ENCODE results near the gene STUM.

STUM gene

GRCh38 chr1:226542623-226543103 lies 5.9 kb upstream of the STUM start:
- DNase-seq (ENCODE audit: low read depth): no peak
- TF ChIP-seq CTCF (IDR thresholded peaks at IDR 0.05; ENCODE audit: control insufficient read depth, extremely low read depth, insufficient read depth): no peak
- H3K4me3 ChIP-seq (ENCODE audit: low read depth, low read length): no peak overlapping the region

DNA sequence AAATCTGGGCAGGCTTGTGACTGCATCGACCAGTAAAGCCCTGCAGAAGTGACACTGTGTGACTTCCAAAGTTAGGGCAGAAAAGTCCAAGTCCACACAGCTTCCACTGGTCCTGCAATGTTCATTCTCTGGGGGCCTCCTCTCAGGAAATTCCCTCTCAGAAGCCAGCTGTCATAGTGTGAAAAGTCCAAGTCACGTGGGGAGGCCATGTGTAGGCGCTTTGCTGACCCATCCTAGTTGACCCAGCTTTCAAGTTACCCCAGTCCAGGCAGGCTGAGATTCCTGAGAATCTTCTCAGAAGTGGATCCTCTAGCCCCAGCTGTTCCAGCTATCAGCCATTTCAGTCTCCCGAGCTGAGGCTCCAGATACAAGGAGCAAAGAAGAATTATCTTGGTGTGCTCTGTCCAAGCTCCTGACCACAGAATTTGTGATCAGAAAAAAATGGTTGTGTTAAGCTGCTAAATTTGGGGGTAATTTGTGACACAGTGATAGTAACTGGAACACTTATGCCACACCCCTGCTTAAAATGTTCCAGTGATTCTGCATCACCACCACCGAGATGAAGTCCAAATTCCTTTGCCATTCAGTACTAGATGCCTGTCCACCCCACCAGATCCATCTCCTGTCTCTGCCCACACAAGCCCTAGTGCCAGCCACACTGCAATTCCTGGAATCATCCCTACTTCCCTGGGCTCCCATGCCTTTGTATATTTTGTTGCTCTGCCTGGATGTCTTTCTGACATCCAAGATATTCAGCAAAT lies 2.5 kb upstream of the STUM start:
- no peak overlapping the region for H3K4me3 ChIP-seq (ENCODE audit: low read depth, low read length)
- TF ChIP-seq CTCF (IDR thresholded peaks at IDR 0.05; ENCODE audit: control insufficient read depth, extremely low read depth, insufficient read depth): no peak
- DNase-seq (ENCODE audit: low read depth): no peak

- H3K4me3 ChIP-seq (ENCODE audit: low read depth, low read length): no peak overlapping the region
- no peak for TF ChIP-seq CTCF (IDR thresholded peaks at IDR 0.05; ENCODE audit: control insufficient read depth, extremely low read depth, insufficient read depth)
- no peak for DNase-seq (ENCODE audit: low read depth)
Measured at GRCh38 chr1:226546926-226547325, 1.6 kb upstream of the STUM start.

DNA sequence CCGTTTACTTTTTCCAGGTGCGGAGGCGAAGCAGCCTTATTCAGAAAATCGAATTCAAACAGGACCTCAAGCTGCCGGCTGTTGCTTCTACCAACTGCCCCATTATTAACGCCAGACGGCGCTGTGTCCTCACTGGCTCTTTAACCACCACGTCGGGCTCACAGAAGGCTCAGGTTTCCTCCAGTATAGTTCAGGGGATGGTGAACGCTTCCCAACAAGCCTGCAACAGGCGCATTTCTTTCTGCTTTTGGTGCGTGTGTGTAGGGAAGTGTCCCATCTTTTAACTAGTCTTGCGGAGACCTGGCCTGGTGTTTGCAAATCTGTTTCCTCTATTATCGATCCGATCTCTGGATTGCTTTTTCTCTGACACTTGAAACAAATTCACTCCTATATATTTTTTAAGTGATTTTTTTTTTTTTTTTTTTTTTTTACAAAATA lies 791 bp upstream of the STUM start:
- peak; percentile 82 for DNase-seq (ENCODE audit: low read depth)
- peak; percentile 97 for TF ChIP-seq CTCF (IDR thresholded peaks at IDR 0.05; ENCODE audit: control insufficient read depth, extremely low read depth, insufficient read depth)
- H3K4me3 ChIP-seq (ENCODE audit: low read depth, low read length): no peak overlapping the region

- peak overlapping the region; percentile 46 for H3K4me3 ChIP-seq (ENCODE audit: low read depth, low read length)
- DNase-seq (ENCODE audit: low read depth): no peak
- TF ChIP-seq CTCF (IDR thresholded peaks at IDR 0.05; ENCODE audit: control insufficient read depth, extremely low read depth, insufficient read depth): no peak
Measured at GRCh38 chr1:226549094-226549936, 751 bp downstream of the STUM start.

DNA sequence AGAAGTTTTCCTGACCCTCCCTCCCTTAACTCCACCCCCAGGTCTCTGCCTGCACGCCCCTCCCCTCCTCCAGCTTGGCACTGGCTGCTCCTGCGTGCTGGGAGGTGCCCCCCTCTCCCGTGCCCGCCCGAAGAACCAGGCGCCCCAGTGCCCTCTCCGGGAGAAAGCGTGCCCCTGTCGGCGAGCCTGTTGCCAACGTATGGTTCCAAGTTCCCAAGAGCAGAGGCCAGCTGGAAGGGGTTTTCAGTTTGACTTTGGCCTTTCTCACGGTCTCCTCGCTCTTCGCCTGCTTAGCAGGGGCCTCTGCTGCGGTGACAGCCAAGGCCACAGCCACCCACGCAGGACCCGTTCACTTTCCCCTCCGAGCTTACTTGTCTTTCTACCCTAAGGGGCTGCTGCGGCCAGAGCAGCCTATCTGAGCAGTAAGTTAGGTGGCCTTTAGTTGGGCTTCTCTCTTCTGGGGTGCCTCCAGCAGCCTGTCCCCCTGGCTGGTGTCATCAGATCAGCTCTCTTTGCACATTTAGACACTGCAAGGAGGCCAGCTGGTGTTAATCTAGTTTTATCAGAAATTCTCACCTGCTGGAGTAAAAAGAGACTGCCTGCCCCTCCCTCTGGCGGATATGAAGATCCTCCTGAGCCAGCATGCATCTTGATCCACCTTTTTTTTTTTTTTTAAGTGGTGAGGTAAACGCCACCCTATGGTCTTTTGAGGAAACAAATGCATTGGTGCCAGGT lies 1.5 kb downstream of the STUM start:
- DNase-seq (ENCODE audit: low read depth): no peak
- H3K4me3 ChIP-seq (ENCODE audit: low read depth, low read length): no peak overlapping the region
- no peak for TF ChIP-seq CTCF (IDR thresholded peaks at IDR 0.05; ENCODE audit: control insufficient read depth, extremely low read depth, insufficient read depth)

All from LNCaP clone FGC (cell line).